HFF-Myc (cell line): Measurements from ENCODE around the gene FOXO4.

Experiments
- DNase-seq: peaks from one replicate; pipeline ENCODE4 v3.0.0-alpha.2; 2011; ENCODE audit warnings: low read depth; ENCODE audit errors: extremely low read depth
- H3K4me3 ChIP-seq: replicated peaks from 2 replicates; pipeline ENCODE4 v1.5.1; 2011; ENCODE audit warnings: low read depth, mild to moderate bottlenecking, control low read depth, low read length
- CTCF ChIP-seq: IDR thresholded peaks from 2 replicates; pipeline ENCODE4 v1.5.1; 2012; ENCODE audit warnings: mild to moderate bottlenecking, low read depth, low read length, control low read depth; ENCODE audit errors: missing control alignments

FOXO4 gene

GRCh38 chrX:71106427-71106826, 10.8 kb downstream of the FOXO4 start, which contains the start of gene CXorf65:
CXorf65 (minus strand) TSS chrX:71106740; CDS start chrX:71106556, 184 bp downstream.
- TF ChIP-seq CTCF: no peak
- no peak for DNase-seq
- no peak within 1 kb of the TSS for H3K4me3 ChIP-seq

- no peak overlapping the region for H3K4me3 ChIP-seq
- DNase-seq: no peak
- TF ChIP-seq CTCF: no peak
Observed at GRCh38 chrX:71107245-71107644, 11.6 kb downstream of the FOXO4 start.

GRCh38 chrX:71107762-71108360, 12.2 kb downstream of the FOXO4 start:
- no peak for DNase-seq
- no peak overlapping the region for H3K4me3 ChIP-seq
- no peak for TF ChIP-seq CTCF

GRCh38 chrX:71109051-71109450, 13.4 kb downstream of the FOXO4 start:
- no peak overlapping the region for H3K4me3 ChIP-seq
- no peak for TF ChIP-seq CTCF
- no peak for DNase-seq

- TF ChIP-seq CTCF: no peak
- H3K4me3 ChIP-seq: no peak within 1 kb of the TSS
- no peak for DNase-seq
Observed at GRCh38 chrX:71111141-71111843, 15.6 kb downstream of the FOXO4 start, which contains the start of gene IL2RG. IL2RG (minus strand) TSS chrX:71111577; CDS start chrX:71111539, 38 bp downstream.

GRCh38 chrX:71111921-71112431, 16.3 kb downstream of the FOXO4 start:
- DNase-seq: no peak
- TF ChIP-seq CTCF: no peak
- no peak overlapping the region for H3K4me3 ChIP-seq
